ENCODE measurements around the gene ILRUN.

ILRUN gene

DNA sequence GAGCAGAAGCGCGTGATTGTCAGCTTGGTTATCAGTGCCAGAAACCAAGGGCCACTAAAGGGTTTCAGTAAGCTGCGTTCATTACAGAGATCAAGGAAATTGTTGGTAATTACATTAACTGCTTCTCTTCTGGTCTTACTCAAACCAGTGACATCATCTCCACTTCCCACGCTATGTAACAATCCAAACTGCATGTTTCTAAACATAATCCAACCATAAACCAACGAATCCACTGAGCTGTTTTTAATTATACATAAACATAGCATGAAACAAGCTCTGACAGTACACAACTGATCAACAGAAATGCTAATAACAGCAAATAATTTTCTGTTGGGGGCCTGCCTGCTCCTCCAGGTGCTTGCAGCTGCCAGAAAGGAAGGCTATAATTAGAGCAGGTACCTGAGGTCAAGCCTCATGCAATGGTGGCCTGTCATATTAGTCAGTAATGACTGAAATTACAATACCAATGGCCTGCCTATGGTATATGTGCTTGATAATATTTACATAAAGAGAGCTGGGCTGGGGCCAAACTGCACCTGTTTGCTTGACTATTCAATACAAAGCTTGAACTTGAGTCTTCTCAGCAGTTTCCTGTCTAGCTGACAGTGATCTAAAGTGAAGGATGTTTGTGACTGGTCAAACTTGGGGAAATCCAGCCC, 40.1 kb downstream of the ILRUN start:
- no peak for TF ChIP-seq CTCF (IDR thresholded peaks at IDR 0.05)

DNA sequence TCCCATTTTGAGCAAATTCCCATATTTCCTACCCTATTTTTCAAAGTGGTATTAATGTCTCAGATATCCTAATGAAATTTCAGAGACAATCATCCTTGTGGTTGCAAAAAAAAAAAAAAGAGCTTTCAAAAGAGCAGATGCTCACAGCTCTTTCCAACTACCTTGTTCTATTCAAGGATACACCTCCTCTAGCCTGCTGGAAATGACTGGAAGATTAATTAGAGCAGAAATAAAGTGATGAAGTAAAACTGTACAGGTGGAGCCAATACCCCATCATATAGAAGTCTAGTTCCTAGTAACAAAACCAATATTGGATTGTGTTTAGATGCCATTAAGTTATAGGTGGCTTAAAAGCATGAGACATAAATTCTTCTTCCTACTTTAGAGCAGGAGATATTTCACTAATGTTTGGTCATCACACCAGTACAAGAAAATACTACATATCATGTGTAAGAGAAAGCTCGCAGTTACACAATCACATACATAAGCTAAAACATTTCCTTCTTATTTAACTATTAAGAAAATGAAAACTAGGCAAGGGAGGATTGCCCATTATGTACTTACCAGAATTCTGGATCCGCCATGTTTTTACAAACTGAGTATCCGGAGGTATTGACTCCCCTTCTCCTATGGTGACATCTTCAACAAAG, 42.4 kb downstream of the ILRUN start:
- no peak for TF ChIP-seq CTCF (IDR thresholded peaks at IDR 0.05)

GRCh38 chr6:34652263-34652662, 44.3 kb downstream of the ILRUN start:
- TF ChIP-seq CTCF (IDR thresholded peaks at IDR 0.05), result no peak

DNA sequence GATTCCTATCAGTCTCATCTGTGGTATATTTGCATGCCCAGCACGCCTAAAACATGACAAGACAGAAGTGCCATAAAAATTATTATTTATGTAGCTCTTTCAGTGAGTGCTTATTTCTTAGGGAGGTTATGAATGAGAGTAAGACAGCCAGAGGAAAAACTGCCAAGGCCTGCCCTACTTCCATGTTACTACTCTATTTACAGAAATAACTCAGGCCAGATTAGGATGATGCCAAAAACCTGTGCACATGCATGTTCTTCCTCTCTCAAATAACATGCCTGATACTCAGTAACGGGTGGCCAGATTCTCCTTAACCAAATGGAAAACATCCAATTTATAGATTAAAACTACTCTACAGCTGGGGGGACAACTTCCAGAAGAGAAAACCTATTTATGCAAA, 45.7 kb downstream of the ILRUN start:
- TF ChIP-seq CTCF (IDR thresholded peaks at IDR 0.05), result no peak

- no peak for TF ChIP-seq CTCF (IDR thresholded peaks at IDR 0.05)
These were observed 47.8 kb downstream of the ILRUN start for GRCh38 chr6:34648806-34649205.
